D721Med (cell line): Measurements from ENCODE around the gene DNAJC16.

Experiments
- DNase-seq: peaks from one replicate; pipeline ENCODE4 v3.0.0; 2011; ENCODE audit warnings: low spot score; ENCODE audit not compliant: insufficient read length
- FAIRE-seq: peaks from 2 replicates; lab custom pipeline; 2011; peaks lifted over from hg19 to GRCh38; lab: Jason Lieb, UNC
- TF ChIP-seq, protein P1 (sequence below): IDR thresholded peaks from 2 replicates; pipeline ENCODE4 v1.5.1; 2012; ENCODE audit warnings: mild to moderate bottlenecking, control low read depth; ENCODE audit not compliant: insufficient read depth; ENCODE audit errors: missing control alignments

The DNAJC16 gene

DNA sequence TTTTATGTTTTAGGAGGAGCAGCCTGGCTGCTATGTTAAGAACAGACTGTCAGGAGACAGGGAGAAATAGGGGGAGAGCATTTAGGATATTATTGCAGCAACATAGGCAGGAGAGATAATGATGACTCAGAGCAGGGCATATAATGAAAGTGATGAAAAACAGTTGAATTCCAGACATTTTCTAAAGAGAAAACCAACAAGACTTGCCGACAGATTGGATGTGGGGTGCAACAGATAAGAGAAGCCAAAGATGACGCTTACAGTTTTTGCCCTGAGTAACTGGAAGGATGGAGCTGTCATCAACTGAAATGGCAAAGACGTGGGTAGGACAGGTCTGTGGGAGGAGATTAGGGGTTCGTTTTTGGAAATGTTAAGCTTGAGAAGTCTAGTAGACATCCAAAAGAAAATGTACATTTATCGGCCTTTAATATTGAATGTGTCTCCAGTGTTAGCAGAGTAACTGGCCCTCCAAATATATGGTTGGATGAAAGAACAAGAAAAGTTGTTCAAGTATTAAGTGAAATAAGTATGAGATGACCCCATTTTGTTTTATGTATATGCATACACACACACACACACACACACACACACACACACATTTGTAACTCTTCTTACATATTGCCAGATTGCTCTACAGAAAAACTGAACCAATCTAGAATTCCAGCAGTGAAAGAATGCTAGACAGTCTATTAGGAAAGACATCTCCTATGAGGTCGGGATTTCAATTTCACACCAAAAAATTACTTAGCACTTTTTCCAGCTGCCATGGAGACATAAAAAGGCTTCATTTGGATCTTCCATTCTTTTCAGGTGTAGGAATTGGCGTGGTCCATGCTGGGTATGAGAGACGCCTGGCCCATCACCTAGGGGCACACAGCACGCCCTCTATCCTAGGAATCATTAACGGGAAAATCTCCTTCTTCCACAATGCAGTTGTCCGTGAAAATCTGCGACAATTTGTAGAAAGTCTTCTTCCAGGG, 17.2 kb downstream of the DNAJC16 start:
- TF ChIP-seq, protein P1, sequence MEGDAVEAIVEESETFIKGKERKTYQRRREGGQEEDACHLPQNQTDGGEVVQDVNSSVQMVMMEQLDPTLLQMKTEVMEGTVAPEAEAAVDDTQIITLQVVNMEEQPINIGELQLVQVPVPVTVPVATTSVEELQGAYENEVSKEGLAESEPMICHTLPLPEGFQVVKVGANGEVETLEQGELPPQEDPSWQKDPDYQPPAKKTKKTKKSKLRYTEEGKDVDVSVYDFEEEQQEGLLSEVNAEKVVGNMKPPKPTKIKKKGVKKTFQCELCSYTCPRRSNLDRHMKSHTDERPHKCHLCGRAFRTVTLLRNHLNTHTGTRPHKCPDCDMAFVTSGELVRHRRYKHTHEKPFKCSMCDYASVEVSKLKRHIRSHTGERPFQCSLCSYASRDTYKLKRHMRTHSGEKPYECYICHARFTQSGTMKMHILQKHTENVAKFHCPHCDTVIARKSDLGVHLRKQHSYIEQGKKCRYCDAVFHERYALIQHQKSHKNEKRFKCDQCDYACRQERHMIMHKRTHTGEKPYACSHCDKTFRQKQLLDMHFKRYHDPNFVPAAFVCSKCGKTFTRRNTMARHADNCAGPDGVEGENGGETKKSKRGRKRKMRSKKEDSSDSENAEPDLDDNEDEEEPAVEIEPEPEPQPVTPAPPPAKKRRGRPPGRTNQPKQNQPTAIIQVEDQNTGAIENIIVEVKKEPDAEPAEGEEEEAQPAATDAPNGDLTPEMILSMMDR: no peak
- FAIRE-seq (no peak), DNase-seq (no peak)

DNA sequence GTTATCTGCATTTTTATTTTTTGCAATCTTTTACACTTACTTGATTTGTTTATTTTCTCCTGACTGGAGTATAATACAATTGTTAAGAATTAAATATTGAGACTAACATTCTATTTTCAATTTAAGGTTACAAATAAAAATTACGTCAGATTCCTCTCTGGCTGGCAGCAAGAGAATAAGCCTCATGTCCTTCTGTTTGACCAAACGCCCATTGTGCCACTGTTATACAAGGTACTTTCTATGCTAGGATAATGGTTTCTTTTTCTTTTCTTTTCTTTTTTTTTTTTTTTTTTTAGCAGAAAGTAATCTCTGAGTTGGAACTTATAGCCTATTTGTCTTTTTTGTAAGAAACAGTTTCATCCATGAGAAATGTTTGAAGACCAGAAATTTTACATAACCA, 20.0 kb downstream of the DNAJC16 start:
- TF ChIP-seq, protein P1: no peak
- DNase-seq (no peak), FAIRE-seq (no peak)

DNA sequence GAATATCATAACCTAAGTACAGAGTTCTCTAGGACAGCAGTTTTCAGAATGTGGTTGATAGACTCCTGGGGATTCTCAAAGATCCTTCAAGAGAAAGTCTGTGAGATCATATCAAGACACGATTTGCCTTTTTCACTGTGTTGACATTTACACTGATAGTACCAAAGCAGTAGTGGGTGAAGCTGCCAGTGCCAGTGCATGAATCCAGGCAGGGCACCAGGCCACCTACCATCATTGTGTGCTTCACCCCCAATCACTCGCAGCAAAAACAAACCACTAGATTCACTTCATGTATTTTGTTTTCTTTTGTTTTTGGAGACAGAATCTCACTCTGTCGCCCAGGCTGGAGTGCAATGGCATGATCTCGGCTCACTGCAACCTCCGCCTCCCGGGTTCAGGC, 23.9 kb downstream of the DNAJC16 start:
- DNase-seq: no peak
- no peak for FAIRE-seq
- TF ChIP-seq, protein P1: no peak

DNA sequence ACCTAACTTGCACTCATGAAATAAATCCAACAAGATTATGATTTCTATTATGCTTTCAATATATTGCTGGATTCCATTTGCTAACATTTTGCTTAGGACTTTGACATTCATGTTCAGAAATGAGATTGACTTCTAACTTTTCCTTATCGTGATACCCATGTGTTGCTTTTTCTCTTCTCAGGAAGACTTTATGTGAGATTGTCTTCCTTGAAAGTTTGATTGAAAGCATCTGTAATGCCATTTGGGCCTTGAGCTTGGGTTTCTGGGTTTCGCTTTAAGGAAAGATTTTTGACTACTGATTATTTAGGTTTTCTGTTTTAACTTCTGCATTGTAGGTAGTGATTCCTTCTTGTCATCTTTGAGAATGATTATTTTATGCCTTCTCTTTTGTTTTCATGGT, 30.4 kb downstream of the DNAJC16 start:
- FAIRE-seq (no peak), DNase-seq (no peak)
- TF ChIP-seq, protein P1: no peak

DNA sequence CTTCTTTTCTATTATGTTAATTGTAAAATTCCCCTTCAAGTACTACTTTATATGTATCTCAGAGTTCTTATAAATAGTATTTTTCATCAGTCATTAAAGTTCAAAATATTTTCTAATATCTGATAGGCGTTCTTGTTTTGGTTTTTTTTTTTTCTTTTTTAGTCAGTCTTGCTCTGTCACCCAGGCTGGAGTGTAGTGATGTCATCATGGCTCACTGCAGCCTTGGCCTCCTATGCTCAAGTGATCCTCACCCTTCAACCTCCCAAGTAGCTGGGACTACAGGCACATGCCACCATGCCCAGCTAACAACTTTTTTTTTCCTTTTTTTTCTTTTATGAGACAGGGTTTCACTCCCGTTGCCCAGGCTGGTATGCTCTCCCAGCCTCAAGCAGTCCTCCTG, 30.9 kb downstream of the DNAJC16 start:
- FAIRE-seq (no peak), DNase-seq (no peak)
- TF ChIP-seq, protein P1: no peak

DNA sequence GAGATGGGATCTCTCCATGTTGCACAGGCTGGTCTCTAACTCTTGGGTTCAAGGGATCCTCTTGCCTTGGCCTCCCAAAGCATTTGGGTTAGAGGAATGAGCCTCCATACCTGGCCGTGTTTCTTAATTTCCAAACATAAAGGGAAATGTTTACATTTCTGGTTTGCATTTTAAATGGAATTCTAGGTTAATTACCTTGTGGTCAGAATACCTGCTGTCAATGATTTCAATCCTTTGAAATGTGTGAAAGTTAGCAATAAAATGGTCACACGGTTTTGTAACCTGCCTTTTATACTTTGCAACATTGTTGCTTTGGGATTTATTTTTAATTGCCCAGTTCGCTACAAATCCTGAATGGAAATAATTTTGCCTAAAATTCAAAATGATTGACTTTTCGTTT, 31.9 kb downstream of the DNAJC16 start:
- FAIRE-seq: no peak
- TF ChIP-seq, protein P1: no peak
- no peak for DNase-seq

DNA sequence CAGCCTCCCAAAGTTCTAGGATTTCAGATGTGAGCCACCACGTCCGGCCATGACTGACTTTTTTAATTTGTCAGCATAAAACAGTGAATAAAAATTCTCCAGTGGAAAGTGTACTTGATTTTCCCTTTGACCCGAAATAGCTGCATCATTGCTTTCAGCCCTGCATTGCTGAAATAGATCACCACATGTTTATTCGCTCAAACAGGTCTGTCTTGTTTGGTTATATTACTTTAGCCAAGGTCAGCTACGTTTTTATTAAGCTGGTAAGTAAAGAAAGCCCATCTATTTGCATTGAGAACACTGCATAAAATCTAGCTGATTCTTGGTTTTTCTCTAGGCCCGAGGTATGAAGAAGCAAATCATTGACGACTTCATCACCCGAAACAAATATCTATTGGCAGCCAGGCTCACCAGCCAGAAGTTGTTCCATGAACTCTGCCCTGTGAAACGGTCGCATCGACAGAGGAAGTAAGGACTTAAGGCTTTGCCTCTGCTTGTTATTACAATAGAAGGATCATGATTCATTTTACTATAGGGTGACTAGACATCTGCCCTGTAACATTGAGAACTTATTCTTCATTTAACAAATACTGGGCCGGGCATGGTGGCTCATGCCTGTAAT, 32.7 kb downstream of the DNAJC16 start:
- TF ChIP-seq, protein P1: no peak
- FAIRE-seq (no peak), DNase-seq (no peak)
